Measurements from ENCODE around the gene RPL28.
"Not testable (repeated sequence)": the region's sequence is repeated elsewhere in the genome, so short reads cannot be mapped to it uniquely, and the experiment has no call there.

RPL28 gene

DNA sequence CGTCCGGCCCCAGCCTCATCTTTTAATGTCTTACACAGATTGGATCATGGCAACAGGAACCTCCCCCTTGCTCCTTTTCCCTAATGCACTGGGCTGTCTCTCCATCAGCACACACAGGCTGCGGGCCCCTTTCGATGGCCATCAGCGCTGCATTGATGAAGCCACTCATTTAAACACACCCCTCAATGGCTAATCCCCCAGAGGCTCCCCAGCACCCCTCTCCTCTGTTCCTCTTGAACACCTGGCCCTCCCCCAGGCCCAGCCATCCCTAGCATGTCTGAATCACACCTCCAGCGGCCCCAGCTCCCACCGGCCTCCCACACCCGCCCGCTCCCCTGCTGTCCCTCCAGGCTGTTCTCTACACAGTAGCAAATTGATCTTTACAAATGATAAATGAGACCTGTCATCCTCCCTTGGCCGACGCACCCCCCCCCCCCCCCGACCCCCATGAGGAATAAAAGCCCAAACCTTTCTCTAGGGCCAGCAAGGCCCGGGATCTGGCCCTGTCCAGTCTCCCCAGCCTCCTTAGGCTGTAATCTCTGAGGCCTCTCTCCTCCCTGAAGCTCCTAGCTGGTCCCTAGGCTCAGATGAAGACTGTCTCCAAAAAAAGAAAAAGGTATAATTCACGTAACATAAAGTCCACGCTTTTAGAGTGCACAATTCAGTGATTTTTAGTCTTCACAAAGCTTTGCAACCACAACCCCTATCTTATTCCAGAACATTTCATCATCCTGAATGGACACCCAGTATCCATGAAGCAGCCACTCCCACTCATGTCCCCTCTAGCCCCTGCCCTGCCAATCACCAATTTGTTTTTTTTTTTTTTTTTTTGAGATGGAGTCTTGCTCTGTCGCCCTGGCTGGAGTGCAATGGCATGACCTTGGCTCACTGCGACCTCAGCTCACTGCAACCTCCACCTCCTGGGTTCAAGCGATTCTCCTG, 7.4 kb downstream of the RPL28 start:
- DNase-seq, result no peak

DNA sequence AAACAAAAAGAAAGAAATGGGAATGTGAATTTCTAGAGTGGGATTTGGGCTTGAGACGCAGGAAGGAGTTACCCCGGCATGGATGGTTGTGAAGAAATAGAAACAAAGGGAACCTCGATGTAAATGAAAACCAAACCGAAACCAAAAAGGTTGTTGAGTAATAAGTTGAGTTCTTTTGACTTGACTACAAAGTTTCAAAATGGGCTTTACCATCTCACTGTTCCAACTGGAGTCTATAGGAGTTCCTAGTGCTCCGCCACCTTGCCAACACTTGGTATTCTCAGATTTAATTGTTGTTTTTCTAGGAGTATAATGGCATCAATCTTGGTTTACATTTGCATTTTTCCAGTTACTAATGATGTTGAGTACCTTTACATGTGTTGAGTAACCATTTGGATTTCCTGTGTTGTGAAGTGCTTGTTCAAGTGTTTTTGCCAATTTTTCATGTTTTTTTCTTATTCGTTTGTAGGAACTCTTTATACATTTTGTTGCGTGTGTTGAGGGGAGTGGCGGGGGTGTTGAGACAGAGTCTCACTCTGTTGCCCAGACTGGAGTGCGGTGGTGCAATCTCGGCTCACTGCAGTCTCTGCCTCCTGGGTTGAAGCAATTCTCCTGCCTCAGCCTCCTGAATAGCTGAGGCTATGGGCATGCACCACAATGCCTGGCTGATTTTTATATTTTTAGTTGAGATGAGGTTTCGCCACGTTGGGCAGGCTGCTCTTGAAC, 12.6 kb downstream of the RPL28 start:
- no peak for DNase-seq

DNA sequence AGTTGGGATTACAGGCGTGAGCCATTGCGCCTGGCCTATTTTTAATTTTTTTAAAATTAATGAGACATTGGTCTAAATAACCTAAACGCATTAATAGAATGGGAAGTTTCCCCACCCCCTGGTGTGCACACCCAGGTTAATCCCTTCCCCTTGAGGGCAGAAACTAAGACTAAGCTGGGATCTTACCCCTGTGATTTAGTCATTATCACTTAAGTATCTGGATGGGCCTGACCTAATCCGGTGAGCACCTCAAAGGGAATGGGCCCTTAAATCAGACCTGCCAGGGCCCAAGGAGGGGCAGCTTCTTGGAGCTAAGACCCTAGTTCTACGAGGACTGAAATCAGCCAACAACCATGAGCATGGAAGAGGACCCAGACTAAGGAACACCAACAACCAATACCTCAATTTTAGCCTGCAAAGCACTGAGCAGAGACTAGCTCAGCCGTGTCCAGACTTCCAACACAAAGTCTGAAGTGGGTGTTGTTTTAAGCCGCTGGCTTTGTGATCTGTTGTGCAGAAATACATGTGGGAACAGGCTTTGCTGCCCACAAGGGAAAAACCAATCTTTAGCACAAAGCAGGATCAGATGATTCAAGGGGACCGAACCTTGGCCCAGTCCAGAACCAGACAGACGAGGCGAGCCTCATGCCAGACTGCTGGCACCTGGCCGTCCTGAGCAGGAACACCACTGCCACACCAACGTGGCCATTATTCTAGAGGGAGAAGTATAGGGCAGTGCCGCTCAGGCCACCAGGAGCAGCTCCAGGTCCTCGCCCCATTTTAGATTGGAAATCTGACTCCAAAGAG, 14.8 kb downstream of the RPL28 start:
- no peak for DNase-seq

DNA sequence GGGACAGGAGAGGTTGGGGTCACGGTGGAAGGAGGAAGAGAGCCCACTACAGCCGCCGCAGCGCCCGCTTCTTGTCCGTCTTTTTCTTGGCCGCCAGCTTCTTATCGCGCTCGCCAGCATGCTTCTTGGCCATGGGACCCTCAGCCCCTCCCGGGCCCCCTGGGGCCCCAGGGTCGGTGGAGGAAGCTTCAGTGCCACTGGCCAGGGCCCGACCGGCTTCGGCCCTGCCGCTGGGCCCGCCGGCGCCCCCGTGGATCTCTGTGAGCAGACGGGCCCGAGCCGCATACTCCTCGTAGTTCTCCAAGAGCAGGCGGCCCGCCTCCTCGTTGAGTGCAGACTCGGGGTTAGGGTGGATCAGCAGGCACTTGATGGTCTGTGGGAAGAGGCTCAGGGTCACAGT, 15.7 kb downstream of the RPL28 start:
- not testable (repeated sequence) for DNase-seq

DNA sequence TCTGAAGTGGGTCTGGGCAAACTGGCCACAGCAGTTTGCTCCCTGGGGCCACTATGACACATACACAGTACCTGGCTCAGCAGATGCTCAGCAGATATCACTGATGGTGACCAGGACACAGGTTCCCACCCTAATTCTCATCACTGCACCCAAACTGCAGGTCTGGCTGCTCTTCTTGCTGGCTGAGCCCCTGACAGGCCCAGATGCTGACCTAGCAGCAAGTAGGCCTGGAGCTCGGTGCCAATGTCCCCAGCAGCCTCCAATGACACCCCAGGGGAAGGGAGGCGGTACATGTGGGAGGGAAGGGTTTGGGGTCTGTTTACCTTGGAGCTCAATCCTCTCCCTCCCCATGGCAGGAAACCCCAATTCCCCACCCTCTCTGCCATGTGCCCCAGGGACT, 16.8 kb downstream of the RPL28 start:
- DNase-seq, result no peak

DNA sequence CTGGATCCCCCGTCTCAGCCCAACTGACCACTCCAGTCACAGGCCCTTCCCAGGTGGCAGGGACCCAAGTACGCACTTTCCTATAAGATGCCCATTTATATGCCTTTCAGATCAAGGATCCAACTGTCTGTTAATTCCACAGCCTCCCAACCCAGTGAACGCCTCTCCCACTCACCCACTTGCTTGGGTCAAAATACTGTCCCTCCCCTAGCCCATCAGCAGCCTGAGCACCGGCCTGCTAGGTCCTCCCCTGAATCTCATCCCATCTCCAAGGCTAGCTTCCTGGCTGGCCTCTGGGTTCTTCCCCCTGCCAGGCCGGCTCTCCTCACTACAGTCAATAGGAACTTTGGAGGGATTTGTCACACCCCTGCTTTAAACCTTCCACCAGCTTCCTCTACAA, 19.9 kb downstream of the RPL28 start:
- DNase-seq, result no peak

DNA sequence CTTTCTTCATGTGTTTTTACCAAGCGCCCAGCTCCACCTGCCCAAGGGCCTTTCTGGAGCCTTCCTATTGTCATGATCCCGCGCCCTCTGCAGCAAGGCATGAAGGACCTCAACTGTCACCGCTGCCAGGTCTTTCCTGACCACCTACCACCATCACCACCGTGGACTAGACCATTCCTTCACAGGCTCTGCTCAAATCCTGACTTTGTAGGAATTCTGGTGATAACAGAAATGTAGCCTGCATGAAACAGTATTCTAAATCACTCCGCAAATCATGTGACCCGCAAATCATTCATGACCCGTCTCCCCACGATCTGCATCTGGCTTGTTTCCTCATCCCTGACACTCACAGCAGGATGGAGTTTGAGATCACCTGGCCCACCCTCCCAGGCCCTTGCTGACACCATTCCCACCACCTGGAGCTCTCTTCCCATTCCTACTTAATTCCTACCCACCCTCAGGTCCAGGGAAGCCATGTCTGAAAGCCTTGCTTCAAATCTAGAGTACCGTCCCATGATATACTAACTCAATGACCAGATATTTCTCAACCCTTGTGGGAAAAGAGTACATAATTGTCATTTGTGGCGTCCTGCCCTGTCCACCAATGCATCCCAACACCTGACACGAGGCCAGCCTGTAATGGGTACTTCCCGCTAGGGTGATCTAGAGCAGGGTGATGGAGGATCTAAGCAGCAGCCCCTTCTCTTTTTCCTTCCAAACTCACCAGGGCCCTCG, 20.5 kb downstream of the RPL28 start:
- no peak for DNase-seq

DNA sequence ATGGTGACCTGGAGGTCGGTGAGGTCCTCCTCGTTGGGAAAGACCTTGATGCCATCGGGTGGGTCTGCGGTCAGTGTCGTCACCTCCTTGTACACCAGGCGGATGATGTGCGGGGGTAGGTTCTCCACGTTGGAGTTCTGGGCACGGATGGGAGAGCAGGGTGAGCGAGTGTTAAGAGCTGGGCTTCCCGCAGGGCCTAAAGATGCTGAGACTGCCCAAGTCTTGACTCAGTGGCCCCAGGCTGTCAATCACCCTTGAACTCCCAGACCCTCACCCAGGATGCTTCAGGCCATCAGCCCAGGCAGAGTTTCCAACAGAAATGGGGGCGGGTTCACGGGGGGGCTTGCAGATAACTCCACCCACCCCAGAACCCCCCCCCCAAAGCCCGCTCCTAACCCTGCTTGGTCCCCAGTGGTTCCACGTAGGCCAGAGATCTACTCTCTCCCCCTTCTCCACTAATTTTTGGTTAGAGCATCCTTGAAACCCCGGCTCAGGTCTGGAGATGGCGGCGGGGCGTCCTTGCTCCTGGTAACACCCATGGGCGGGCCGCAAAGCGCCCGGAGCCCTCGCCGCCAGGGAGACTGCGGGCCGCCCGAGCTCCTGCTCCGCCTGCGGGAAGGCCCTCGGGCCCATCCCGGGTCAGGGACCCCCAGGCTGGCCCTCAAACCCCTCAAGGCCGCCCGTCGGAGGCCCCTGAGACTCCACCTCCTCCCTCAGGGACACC, 21.3 kb downstream of the RPL28 start:
- DNase-seq, result no peak

DNA sequence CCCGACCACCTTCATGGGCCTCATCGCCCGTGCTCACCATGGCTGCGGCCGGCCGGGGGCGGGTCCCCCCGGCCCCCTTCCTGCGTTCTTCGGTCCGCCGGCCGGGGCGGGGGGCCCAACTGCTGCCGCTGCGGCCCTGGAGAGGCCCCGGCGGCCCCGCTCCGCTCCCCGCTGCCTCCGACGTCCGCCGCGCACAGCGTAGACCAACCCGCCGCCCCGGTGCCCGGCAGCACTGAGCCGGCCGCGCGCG, 21.7 kb downstream of the RPL28 start, which contains the start of gene UBE2S:
TSS of gene UBE2S (minus strand) at position 239 of the 250 bp plus-strand sequence. CDS start at position 40, 199 bp downstream.
- DNase-seq, result peak in 1 of 14 donors; percentile 47

DNA sequence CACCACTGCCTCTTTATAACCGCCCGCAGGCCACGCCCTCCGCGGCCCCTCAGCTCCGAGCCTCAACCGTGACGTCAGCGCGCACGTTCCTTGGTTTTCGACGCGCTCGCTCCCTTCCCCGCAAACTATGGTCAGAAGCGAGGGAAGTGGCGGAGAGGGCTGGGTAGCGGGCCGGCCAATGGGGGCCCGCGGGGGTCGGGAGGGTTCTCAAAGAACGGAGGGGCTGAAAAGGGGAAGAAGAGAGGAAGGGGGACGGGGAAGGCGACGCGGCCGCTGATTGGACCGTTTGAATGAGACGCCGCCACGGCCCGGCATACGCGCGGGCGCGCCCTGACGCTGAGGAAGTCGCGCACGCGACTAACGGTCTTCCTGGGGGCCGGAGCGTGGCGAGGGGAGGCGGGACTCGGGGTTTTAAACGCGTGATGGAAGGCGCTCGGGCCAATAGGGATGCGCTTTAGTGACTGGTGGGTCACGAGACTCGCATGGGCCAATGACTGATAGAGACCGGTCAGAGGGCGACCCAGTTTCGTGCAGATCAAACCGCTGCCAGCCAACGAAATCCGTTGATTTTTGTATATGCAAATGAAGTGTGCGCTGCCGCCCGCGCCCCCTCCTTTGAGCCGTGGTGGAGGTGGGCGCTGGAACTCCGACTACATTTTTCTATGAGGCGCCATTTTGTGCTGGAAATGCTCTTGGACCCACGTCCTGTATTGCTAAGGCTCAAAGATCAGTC, 22.2 kb downstream of the RPL28 start:
- peak; percentile 95 to 99 (median 98) for DNase-seq

DNA sequence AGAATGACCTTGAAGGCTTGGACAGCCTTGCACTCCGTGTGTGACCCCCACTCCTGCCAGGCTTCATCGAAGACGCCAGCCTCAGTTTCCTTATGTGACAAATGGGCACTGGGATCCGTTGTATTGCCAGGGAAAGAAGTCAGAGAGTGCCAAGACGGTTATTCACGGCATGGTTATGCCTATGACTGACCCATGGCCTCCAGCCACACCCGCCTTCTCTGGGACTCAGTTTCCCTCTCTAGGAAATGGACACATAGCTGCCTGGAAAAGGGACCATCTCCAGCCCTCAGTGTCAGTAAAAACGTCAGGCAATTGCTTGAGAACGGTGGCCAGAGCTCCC, 22.8 kb downstream of the RPL28 start:
- no peak for DNase-seq

DNA sequence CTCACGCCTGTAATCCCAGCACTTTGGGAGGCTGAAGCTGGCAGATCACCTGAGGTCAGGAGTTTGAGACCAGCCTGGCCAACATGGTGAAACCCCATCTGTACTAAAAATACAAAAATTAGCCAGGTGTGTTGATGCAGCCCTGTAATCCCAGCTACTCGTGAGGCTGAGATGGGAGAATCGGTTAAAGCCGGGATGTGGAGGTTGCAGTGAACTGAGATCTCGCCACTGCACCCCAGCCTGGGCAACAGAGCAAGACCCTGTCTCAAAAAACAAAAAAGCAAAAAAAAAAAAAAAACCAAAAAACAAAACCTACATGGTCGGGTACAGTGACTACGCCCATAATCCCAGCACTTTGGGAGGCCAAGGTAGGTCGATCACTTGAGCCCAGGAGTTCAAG, 23.4 kb downstream of the RPL28 start:
- DNase-seq, result not testable (repeated sequence)

DNA sequence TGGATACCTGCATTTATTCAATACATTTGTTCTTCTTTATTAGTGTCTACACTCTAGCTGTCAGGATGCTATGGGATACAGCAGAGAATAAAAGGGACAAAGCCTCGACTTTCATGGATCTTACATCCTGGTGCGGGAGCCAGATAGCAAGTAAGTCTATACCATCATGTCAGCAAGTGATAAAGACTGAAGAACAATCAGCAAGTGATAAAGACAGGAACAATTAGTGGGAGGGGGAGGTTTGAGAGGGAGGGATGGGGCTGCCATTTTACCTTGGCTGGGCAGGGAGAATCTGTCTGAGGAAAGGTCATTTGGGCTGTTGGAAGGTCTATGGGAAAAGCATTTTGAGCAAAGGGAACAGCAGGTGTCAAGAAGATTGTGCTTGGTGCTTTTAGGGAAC, 24.4 kb downstream of the RPL28 start:
- no peak for DNase-seq

DNA sequence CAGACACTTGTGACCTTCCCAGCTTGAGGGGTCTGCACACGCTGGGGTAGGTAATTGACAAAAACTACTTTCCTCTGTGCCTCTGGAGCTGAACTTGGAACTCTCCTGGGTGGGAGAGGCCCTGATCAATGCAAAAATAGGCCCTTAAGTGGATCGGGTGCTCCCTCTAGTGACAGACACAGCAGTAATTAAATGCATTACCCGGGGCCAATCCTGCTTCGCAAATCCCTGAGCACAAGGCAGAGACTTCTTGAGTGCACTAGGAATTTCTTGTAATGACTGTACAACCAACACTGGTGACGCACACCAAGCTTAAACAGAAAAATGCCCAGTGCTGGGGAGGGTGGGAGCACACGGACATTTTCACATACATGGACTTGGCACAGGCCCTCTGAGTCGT, 32.5 kb downstream of the RPL28 start:
- peak in 9 of 14 donors; percentile 5 to 47 (median 25) for DNase-seq

DNA sequence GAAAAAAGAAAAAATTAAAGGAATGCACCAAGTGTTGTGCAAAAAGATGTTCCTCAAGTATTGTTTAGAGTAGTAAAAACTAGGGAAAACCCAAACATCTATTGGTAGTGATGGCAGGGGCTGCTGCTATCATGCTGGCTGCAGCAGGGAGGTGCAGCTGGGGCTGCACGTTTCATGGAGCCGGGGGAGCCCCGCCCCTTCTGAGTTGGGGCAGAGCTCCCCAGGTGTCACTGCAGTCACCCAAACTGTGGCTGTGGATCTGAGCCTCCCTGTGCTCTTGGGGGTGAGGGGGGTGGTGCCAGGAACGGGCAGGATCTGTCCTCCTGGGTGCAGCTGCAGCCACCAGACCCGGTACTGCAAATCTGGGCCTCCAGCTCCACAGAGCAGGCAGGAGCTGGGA, 33.4 kb downstream of the RPL28 start:
- no peak for DNase-seq

DNA sequence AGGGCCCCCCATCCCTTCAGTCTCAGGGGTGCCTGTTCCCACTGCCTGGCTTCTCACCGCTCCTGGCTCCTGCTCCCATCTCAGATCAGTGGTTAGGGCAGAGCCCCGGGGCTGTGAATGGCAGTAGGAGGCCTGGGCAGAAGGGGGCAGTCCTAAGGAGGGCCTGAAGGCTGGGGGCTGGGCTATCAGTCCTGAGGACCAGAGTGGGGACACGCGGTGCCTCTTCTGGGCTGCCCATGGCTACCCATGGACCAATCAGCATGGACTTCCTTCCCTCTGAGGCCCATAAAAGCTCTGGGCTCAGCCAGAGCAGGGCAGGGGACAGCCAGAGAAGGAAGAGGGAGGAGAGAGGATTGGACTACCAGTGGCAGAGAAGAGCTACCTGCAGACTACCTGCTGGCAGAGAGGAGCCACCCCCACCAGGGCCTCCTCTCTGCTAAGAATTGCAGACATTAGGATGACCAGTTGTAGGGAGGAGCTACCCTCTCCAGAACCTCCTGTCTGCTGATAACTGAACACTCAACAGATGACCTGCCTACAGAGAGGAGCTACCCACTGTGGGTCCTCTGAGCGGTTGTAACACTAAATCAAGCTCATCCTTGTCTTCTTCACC, 34.0 kb downstream of the RPL28 start:
- DNase-seq, result peak in 1 of 14 donors; percentile 23

DNA sequence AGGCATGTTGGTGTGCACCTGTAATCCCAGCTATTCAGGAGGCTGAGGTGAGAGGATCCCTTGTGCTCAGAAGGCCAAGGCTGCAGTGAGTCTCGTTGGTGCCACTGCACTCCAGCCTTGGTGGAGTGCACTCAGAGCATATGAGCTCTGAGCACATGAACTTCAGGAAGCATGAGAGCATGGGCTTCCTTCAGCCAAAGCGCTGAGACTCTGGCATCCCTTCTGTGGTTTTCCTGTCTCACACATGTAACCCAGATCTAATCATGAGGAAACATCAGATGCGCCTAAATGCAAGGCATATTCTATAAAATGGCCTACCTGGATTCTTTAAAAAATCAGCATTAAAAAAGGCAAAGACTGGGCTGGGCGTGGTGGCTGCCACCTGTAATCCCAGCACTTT, 35.5 kb downstream of the RPL28 start:
- not testable (repeated sequence) for DNase-seq

DNA sequence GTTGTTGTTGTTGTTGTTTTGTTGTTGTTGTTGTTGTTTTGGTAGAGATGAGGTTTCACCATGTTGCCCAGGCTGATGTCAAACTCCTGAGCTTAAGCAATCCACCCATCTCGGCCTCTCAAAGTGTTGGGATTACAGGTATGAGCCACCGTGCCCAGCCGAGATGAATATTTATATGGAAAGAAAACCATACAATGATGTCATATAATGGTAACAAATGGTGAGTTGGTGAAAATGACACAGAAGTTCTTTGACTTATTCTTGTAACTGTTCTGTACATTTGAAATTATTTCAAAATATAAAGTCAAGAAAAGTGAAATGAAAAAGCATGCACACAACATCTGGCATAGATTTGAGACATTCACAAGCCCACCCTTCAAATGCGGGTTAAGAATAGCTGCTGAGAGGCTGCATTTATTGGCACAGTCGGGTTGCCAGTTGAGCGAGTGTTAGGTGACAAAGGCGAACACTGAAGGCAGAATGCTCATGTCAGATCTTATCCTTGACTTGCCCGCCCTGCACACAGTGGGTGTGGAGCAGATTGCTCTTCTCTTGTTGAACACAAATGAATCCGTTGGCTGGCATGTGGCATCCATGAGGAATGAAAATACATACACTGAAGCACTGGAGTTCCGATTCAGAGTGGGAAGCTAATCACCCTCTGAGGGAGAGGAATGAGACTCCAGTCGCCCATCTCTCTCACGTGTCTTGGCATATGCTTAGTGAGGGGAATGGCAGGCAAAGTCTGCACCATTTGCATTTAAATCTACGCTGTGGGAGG, 37.7 kb downstream of the RPL28 start:
- DNase-seq, result no peak

DNA sequence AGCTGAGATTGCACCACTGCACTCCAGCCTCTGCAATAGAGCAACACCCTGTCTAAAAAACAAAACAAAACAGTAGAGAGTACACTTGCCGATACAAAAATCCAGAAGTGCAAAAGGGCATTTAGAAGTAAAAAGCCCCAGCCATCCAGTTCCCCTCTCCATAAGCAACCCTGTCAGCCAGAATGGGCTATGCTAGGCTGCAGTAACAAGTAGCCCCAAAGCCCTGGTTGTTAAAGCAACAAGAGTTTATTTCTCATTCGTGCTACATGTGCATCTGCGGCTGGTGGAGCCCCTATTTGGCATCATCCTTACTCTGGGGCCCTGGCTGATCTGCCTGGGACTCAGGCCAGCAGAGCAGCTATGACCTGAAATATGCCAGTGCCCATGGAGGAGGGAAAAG, 38.8 kb downstream of the RPL28 start:
- DNase-seq, result no peak

DNA sequence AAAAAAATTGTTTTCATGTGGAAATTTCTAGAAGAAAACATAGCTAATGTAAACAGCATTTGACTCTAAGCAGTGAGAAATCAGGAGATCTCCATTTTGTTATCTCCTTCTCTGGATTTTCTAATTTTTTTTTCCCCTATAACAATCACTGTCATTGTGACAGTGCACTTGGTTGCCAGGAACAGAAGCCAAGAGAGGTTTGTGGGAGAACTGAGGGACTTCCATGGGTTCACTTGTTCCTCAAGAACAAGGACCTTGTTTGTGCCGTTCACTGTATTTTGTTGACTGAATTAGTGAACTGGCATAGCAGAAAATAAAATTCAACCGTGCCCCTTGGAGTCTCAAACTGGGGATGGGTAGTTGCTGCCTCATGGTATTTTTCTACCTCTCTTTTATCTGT, 40.3 kb downstream of the RPL28 start:
- peak in 10 of 14 donors; percentile 12 to 66 (median 28) for DNase-seq
